Parathyroid adenoma (tissue), 2 donors: ENCODE results near the gene GARIN5A.

Experiments
- H2AFZ ChIP-seq: fragments of 300-600 bp; sonication (generic); one replicate; pipeline ENCODE4 v1.7.0; 2017; ENCODE audit warnings: antibody characterized with exemption, mild to moderate bottlenecking
- H3K27ac ChIP-seq: fragments of 300-600 bp; sonication (generic); one replicate; pipeline ENCODE4 v1.7.0; 2017
- H3K27me3 ChIP-seq: fragments of 300-600 bp; sonication (generic); one replicate; pipeline ENCODE4 v1.7.0; 2017; ENCODE audit warnings: low read length; ENCODE audit not compliant: control insufficient read depth, insufficient read depth
- H3K36me3 ChIP-seq: fragments of 300-600 bp; sonication (generic); one replicate; pipeline ENCODE4 v1.7.0; 2017; ENCODE audit warnings: low read length; ENCODE audit not compliant: control insufficient read depth, insufficient read depth
- H3K4me1 ChIP-seq: fragments of 300-600 bp; sonication (generic); one replicate; pipeline ENCODE4 v1.7.0; 2017; ENCODE audit warnings: control low read depth
- H3K4me2 ChIP-seq: fragments of 300-600 bp; sonication (generic); one replicate; pipeline ENCODE4 v1.7.0; 2017; ENCODE audit warnings: low read length
- H3K4me3 ChIP-seq: fragments of 300-600 bp; sonication (generic); one replicate; pipeline ENCODE4 v1.7.0; 2017; ENCODE audit warnings: low read depth, low read length
- H3K79me2 ChIP-seq: fragments of 300-600 bp; sonication (generic); one replicate; pipeline ENCODE4 v1.7.0; 2017; ENCODE audit warnings: control low read depth
- H3K9ac ChIP-seq: fragments of 300-600 bp; sonication (generic); one replicate; pipeline ENCODE4 v1.7.0; 2017; ENCODE audit warnings: mild to moderate bottlenecking
- H3K9me3 ChIP-seq: fragments of 300-600 bp; sonication (generic); one replicate; pipeline ENCODE4 v1.7.0; 2017; ENCODE audit warnings: low read length; ENCODE audit not compliant: control insufficient read depth
- TF ChIP-seq, protein P1 (sequence below): fragments of 300-600 bp; sonication (generic); IDR thresholded peaks from one replicate; pipeline ENCODE4 v1.7.0; 2017; ENCODE audit warnings: antibody characterized with exemption, mild to moderate bottlenecking
- donor health status: primary hyperparathyroidism.

The GARIN5A gene

GRCh38 chr19:50427318-50427925 is 49.2 kb downstream of the GARIN5A start:
- H3K9me3 ChIP-seq = no peaks in the 10 kb centered on the region
- no peaks in the 10 kb centered on the region for H3K27me3 ChIP-seq
- peak overlapping the region; percentile 48 for H3K4me2 ChIP-seq
- peak overlapping the region; percentile 65 for H2AFZ ChIP-seq
- no peaks in the 10 kb centered on the region for H3K36me3 ChIP-seq
- TF ChIP-seq, protein P1, sequence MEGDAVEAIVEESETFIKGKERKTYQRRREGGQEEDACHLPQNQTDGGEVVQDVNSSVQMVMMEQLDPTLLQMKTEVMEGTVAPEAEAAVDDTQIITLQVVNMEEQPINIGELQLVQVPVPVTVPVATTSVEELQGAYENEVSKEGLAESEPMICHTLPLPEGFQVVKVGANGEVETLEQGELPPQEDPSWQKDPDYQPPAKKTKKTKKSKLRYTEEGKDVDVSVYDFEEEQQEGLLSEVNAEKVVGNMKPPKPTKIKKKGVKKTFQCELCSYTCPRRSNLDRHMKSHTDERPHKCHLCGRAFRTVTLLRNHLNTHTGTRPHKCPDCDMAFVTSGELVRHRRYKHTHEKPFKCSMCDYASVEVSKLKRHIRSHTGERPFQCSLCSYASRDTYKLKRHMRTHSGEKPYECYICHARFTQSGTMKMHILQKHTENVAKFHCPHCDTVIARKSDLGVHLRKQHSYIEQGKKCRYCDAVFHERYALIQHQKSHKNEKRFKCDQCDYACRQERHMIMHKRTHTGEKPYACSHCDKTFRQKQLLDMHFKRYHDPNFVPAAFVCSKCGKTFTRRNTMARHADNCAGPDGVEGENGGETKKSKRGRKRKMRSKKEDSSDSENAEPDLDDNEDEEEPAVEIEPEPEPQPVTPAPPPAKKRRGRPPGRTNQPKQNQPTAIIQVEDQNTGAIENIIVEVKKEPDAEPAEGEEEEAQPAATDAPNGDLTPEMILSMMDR = no peak
- no peak overlapping the region for H3K27ac ChIP-seq
- peaks cover 4% of the 10 kb centered on the region for H3K4me1 ChIP-seq
- no peak overlapping the region for H3K9ac ChIP-seq
- H3K4me3 ChIP-seq = no peak overlapping the region
- no peaks in the 10 kb centered on the region for H3K79me2 ChIP-seq

GRCh38 chr19:50425581-50425980 is 51.1 kb downstream of the GARIN5A start:
- no peaks in the 10 kb centered on the region for H3K27me3 ChIP-seq
- TF ChIP-seq, protein P1 = no peak

DNA sequence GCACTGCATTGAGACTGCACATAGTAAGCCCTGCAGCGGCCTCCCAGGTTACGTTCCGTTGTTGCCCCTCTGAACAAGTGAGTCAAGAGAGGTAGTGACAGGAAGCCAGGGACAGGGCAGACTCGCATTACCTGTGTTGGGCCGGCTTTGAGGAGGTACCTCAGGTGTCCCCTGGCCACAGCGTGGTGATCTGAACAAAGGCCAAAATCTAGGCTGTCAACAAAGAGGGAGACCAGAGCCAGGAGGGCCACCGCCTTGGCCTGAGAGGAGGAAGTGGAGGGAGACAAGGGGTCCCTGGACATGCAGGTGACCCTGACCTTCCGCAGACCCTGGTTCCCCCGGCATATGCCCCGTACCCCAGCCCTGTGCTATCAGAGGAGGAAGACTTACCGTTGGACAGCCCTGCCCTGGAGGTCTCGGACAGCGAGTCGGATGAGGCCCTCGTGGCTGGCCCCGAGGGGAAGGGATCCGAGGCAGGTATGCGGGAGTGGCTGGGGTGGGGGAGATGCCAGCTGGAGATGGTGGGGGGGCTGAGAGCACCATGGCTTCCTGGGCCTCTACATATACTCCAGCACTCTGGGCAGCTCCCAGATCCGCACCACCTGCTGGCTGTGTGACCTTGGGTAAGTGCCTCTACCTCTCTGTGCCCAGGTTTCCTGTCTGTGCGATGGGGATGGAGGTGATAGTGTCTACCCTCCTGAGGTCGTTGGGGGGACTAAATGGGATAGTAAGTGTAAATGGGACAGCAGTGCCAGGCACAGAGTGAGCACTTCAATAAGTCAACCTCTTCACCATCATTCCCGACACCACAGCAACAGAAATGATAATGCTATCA is 53.2 kb downstream of the GARIN5A start:
- H3K79me2 ChIP-seq = no peaks in the 10 kb centered on the region
- no peaks in the 10 kb centered on the region for H3K36me3 ChIP-seq
- H3K4me3 ChIP-seq = no peak overlapping the region
- H3K9me3 ChIP-seq = no peaks in the 10 kb centered on the region
- no peak overlapping the region for H3K4me2 ChIP-seq
- H3K27ac ChIP-seq = no peak overlapping the region
- no peak overlapping the region for H3K9ac ChIP-seq
- H3K27me3 ChIP-seq = no peaks in the 10 kb centered on the region
- TF ChIP-seq, protein P1 = no peak
- no peak overlapping the region for H2AFZ ChIP-seq
- H3K4me1 ChIP-seq = peaks cover 4% of the 10 kb centered on the region

More at GRCh38 chr19:50425581-50425980, 51.1 kb downstream of the GARIN5A start:
- Histone ChIP-seq H3K27ac (no peak overlapping the region), H3K4me1 (peaks cover 4% of the 10 kb centered on the region), H3K9me3 (no peaks in the 10 kb centered on the region), H3K9ac (no peak overlapping the region), H3K36me3 (no peaks in the 10 kb centered on the region), H3K79me2 (no peaks in the 10 kb centered on the region), H3K4me2 (no peak overlapping the region), H3K4me3 (no peak overlapping the region), H2AFZ (no peak overlapping the region)

DNA sequence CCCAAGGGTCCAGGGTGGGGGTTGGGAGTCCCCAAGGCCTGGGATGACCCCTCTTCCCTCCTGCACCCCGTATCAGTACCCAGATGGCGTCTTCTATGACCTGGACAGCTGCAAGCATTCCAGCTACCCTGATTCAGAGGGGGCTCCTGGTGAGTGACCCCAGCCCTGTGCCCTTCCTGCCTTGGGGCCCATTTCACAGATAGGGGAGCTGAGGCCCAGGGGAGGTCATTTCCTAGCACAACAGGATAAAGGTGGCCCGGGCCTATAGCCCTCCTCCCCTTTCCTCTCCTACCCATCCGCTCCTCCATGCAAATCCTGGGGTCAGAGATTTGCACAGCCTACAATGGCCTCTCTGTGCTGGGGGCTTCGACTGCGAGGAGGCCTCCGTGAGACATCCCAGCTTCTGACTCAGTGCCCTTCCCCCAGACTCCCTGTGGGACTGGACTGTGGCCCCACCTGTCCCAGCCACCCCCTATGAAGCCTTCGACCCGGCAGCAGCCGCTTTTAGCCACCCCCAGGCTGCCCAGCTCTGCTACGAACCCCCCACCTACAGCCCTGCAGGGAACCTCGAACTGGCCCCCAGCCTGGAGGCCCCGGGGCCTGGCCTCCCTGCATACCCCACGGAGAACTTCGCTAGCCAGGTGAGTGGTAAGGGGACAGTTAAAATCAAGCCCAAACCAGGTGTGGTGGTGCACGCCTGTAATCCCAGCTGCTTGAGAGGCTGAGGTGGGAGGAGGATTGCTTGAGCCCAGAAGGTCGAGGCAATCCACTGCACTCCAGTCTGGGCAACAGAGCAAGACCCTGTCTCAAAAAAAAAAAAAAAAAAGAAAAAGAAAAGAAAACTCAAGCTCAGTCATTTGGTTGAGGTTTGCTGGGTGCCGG is 54.0 kb downstream of the GARIN5A start:
- Histone ChIP-seq H3K4me2 (no peak overlapping the region), H3K27me3 (no peaks in the 10 kb centered on the region), H3K4me1 (no peaks in the 10 kb centered on the region), H3K4me3 (no peak overlapping the region), H2AFZ (no peak overlapping the region), H3K36me3 (no peaks in the 10 kb centered on the region), H3K9me3 (no peaks in the 10 kb centered on the region), H3K27ac (no peak overlapping the region), H3K79me2 (no peaks in the 10 kb centered on the region), H3K9ac (no peak overlapping the region)
- TF ChIP-seq, protein P1 = no peak
